ENCODE results near the gene SPRYD3.
A peak's percentile ranks its signal among the peaks of the same experiment; 100 is the strongest.

SPRYD3 gene

DNA sequence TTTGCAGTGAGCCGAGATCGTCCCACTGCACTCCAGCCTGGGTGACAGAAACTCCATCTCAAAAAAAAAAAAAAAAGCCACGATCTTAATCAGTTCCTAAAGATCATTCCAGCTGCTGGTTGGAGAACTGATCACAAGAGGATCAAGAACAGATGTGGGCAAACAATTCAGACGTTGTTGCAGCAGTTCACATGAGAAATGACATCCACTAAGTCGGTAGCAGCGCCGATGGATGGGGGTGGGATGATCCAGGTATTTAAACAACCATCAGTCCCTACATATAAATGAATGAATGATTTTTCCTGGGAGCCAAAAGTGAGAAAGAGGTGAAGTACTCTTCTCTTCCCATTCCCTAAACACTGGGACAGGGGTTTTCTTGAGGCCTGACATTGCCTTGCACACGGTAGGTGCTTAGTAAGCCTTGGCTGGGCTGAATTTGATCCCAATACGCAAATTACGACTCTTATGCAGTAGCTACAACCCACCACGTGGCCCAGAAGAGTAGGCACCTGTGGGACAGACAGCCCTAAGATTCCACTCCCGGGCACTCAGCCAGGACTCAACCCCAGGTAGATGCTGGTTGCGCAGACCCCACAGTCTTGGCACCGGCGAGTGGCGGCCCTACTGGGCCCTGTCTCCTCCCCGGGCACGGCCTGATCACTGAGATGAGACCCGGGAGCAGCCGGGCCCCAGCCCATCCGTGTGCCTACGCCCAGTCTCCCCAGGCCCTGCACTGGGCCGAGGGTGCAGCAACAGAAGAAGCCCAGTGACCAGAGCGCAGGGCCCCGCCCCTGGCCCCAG lies 565 bp downstream of the SPRYD3 start (continued):
- TF ChIP-seq, protein P1, sequence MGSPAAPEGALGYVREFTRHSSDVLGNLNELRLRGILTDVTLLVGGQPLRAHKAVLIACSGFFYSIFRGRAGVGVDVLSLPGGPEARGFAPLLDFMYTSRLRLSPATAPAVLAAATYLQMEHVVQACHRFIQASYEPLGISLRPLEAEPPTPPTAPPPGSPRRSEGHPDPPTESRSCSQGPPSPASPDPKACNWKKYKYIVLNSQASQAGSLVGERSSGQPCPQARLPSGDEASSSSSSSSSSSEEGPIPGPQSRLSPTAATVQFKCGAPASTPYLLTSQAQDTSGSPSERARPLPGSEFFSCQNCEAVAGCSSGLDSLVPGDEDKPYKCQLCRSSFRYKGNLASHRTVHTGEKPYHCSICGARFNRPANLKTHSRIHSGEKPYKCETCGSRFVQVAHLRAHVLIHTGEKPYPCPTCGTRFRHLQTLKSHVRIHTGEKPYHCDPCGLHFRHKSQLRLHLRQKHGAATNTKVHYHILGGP (tag by site-specific recombination; IDR thresholded peaks at IDR 0.05) = no peak
- TF ChIP-seq, protein P2, sequence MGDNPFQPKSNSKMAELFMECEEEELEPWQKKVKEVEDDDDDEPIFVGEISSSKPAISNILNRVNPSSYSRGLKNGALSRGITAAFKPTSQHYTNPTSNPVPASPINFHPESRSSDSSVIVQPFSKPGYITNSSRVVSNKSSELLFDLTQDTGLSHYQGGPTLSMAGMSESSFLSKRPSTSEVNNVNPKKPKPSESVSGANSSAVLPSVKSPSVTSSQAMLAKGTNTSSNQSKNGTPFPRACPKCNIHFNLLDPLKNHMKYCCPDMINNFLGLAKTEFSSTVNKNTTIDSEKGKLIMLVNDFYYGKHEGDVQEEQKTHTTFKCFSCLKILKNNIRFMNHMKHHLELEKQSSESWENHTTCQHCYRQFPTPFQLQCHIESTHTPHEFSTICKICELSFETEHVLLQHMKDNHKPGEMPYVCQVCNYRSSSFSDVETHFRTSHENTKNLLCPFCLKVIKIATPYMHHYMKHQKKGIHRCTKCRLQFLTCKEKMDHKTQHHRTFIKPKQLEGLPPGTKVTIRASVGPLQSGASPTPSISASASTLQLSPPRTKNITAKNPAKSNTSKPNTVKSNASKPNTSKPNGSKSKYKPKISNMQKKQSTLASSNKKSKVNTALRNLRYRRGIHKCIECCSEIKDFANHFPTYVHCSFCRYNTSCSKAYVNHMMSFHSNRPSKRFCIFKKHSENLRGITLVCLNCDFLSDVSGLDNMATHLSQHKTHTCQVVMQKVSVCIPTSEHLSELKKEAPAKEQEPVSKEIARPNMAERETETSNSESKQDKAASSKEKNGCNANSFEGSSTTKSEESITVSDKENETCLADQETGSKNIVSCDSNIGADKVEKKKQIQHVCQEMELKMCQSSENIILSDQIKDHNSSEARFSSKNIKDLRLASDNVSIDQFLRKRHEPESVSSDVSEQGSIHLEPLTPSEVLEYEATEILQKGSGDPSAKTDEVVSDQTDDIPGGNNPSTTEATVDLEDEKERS (tag by site-specific recombination; IDR thresholded peaks at IDR 0.05) = no peak
- 0 out of 2 replicates have a peak, but pooled peaks have one; percentile 16 for TF ChIP-seq ZNF561 (tag by site-specific recombination; IDR thresholded peaks at IDR 0.05; ENCODE audit: borderline replicate concordance)
- TF ChIP-seq, protein P3, sequence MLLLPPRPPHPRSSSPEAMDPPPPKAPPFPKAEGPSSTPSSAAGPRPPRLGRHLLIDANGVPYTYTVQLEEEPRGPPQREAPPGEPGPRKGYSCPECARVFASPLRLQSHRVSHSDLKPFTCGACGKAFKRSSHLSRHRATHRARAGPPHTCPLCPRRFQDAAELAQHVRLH (tag by site-specific recombination; IDR thresholded peaks at IDR 0.05) = no peak
- no peak for TF ChIP-seq ZNF423 (tag by site-specific recombination; IDR thresholded peaks at IDR 0.05)
- no peak for TF ChIP-seq BCL11B (tag by site-specific recombination; IDR thresholded peaks at IDR 0.05; ENCODE audit: low read depth)
- TF ChIP-seq, protein P4, sequence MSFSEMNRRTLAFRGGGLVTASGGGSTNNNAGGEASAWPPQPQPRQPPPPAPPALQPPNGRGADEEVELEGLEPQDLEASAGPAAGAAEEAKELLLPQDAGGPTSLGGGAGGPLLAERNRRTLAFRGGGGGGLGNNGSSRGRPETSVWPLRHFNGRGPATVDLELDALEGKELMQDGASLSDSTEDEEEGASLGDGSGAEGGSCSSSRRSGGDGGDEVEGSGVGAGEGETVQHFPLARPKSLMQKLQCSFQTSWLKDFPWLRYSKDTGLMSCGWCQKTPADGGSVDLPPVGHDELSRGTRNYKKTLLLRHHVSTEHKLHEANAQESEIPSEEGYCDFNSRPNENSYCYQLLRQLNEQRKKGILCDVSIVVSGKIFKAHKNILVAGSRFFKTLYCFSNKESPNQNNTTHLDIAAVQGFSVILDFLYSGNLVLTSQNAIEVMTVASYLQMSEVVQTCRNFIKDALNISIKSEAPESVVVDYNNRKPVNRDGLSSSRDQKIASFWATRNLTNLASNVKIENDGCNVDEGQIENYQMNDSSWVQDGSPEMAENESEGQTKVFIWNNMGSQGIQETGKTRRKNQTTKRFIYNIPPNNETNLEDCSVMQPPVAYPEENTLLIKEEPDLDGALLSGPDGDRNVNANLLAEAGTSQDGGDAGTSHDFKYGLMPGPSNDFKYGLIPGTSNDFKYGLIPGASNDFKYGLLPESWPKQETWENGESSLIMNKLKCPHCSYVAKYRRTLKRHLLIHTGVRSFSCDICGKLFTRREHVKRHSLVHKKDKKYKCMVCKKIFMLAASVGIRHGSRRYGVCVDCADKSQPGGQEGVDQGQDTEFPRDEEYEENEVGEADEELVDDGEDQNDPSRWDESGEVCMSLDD (tag by site-specific recombination; IDR thresholded peaks at IDR 0.05) = no peak
- no peak for TF ChIP-seq SALL2 (tag by site-specific recombination; IDR thresholded peaks at IDR 0.05; ENCODE audit: borderline replicate concordance)
- TF ChIP-seq, protein P5, sequence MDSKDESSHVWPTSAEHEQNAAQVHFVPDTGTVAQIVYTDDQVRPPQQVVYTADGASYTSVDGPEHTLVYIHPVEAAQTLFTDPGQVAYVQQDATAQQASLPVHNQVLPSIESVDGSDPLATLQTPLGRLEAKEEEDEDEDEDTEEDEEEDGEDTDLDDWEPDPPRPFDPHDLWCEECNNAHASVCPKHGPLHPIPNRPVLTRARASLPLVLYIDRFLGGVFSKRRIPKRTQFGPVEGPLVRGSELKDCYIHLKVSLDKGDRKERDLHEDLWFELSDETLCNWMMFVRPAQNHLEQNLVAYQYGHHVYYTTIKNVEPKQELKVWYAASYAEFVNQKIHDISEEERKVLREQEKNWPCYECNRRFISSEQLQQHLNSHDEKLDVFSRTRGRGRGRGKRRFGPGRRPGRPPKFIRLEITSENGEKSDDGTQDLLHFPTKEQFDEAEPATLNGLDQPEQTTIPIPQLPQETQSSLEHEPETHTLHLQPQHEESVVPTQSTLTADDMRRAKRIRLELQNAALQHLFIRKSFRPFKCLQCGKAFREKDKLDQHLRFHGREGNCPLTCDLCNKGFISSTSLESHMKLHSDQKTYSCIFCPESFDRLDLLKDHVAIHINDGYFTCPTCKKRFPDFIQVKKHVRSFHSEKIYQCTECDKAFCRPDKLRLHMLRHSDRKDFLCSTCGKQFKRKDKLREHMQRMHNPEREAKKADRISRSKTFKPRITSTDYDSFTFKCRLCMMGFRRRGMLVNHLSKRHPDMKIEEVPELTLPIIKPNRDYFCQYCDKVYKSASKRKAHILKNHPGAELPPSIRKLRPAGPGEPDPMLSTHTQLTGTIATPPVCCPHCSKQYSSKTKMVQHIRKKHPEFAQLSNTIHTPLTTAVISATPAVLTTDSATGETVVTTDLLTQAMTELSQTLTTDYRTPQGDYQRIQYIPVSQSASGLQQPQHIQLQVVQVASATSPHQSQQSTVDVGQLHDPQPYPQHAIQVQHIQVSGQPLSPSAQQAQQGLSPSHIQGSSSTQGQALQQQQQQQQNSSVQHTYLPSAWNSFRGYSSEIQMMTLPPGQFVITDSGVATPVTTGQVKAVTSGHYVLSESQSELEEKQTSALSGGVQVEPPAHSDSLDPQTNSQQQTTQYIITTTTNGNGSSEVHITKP (tag by site-specific recombination; IDR thresholded peaks at IDR 0.05) = 0 out of 2 replicates have a peak, but pooled peaks have one; percentile 31
- TF ChIP-seq ZFHX2 (tag by site-specific recombination; conservative IDR thresholded peaks at IDR 0.05) = no peak

DNA sequence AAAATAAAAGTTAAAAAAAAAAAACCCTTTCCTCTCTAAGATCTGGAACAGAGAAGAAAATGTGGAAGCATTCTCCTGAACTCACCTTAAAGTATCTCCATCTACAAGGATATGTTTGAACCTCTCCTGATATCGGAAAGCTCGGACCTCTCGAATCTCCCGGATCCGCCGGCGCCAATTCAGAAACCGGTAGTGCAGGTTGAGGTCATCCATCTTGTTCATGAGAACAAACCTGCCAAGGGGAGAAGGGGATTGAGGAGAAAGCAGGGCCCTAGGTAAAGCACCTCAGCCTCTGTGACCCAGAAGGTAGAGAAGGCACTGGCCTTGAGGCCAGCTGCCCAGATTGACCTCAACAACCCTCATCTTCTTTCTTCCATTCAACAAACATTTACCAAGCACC lies 2.2 kb downstream of the SPRYD3 start:
- TF ChIP-seq ZNF121 (tag by site-specific recombination; IDR thresholded peaks at IDR 0.05) (no peak), ZNF302 (tag by site-specific recombination; IDR thresholded peaks at IDR 0.05; ENCODE audit: low read depth) (no peak)
- H3K27ac ChIP-seq (ENCODE audit: extremely low read depth, low read depth, low read length) = no peak overlapping the region
- ChIA-PET CTCF (interaction anchor here (1.4 to 7.0 kb wide), 2 partner anchors 12 to 26 kb away, joined by 6 to 78 read pairs; partner anchors contain the start of gene SOAT2), POLR2A (no interaction called here)
- no peaks in the 10 kb centered on the region for H3K9me3 ChIP-seq (ENCODE audit: control insufficient read depth, insufficient read depth, low read depth, low read length)
- peaks cover 0 to 43% of the 10 kb centered on the region in 2 experiments; a peak in 2 of 3 replicates for H3K36me3 ChIP-seq (ENCODE audit: control insufficient read depth in 2 of 2, insufficient read depth in 1 of 2, low read length in 2 of 2)
- no peak overlapping the region for H3K4me3 ChIP-seq (ENCODE audit: low read depth, low read length)
- peaks cover 4% of the 10 kb centered on the region; the same call in 1 of the 2 replicates for H3K4me1 ChIP-seq (ENCODE audit: control insufficient read depth, insufficient read depth, low read length)
